HG03439 (cell line): ENCODE data around the gene RCCD1.

Experiments used
- ATAC-seq: cut with Tn5 transposase; IDR thresholded peaks from one replicate; pipeline ENCODE4 v1.9.1; 2021; ENCODE audit warnings: mild to moderate bottlenecking, moderate library complexity; ENCODE audit not compliant: unreplicated experiment

The RCCD1 gene

DNA sequence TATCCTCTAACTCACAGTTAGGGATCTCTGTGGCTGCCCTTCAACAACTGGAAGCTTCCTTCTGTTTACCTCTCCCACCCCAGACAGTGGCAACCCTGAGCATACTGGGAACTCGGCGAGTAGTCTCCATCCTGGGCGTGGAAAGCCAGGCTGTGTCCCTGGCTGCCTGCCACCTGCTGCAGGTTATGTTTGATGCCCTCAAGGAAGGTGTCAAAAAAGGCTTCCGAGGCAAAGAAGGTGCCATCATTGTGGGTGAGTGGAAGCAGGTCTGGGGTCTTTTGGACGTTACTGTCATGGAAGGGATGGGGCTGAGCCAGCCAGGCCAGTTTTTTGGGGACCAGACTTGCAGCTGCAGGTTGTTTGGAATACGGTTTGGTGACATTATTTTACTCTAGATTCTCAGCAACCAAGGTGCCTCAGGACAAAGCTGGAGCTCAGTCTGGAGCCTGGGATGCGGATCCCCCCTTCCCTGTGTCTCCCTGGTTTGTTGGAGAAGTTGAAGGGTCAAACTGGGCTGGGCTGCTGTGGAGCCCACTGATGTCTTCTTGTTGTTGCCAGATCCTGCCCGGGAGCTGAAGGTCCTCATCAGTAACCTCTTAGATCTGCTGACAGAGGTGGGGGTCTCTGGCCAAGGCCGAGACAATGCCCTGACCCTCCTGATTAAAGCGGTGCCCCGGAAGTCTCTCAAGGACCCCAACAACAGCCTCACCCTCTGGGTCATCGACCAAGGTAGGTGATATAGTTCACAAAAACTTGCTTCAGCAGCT is 12.1 kb upstream of the RCCD1 start:
- no peak for ATAC-seq

- ATAC-seq, result no peak
These were observed 9.6 kb upstream of the RCCD1 start for GRCh38 chr15:90945091-90945490.

DNA sequence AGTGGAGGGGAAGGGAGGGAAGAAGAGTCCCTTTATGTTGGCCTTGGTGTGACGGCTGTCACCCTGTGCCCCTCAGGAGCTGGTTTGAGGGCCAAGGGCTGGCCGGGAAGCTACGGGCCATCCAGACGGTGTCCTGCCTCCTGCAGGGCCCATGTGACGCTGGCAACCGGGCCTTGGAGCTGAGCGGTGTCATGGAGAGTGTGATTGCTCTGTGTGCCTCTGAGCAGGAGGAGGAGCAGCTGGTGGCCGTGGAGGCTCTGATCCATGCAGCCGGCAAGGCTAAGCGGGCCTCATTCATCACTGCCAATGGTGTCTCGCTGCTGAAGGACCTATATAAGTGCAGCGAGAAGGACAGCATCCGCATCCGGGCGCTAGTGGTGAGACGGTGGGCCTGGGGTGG is 8.1 kb upstream of the RCCD1 start:
- ATAC-seq, result no peak

GRCh38 chr15:90946941-90947576 is 7.6 kb upstream of the RCCD1 start:
- ATAC-seq, result no peak

- ATAC-seq, result no peak
These were observed 6.9 kb upstream of the RCCD1 start for GRCh38 chr15:90947577-90948357.

- ATAC-seq, result no peak
These were observed 6.2 kb upstream of the RCCD1 start for GRCh38 chr15:90948506-90948905.

DNA sequence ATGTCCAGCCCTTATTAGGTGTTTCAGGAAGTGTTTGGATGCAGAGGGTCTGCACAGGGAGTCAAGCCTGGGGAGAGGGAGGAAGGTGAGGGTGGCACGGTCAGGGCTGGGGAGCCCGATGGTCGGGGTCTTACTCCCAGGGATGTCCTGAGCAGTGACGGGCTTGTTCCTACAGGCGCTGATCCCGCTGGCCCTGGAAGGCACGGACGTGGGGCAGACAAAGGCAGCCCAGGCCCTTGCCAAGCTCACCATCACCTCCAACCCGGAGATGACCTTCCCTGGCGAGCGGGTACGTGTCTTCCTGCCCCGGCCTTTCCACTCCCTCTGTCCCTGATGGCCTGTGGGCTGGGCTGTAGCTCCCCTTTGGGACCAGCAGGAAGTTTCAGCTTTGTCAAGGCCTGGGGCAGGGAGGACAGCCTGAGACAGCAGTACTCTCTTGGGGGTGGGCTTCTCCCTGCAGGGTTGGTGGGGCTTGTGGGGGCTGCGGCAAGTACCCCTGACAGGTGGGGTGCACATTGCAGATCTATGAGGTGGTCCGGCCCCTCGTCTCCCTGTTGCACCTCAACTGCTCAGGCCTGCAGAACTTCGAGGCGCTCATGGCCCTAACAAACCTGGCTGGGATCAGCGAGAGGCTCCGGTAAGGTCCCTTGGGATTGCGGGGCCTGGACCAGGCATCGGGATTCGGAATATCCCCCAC is 4.6 kb upstream of the RCCD1 start:
- ATAC-seq, result no peak

GRCh38 chr15:90950676-90951075 is 4.0 kb upstream of the RCCD1 start:
- ATAC-seq, result no peak

DNA sequence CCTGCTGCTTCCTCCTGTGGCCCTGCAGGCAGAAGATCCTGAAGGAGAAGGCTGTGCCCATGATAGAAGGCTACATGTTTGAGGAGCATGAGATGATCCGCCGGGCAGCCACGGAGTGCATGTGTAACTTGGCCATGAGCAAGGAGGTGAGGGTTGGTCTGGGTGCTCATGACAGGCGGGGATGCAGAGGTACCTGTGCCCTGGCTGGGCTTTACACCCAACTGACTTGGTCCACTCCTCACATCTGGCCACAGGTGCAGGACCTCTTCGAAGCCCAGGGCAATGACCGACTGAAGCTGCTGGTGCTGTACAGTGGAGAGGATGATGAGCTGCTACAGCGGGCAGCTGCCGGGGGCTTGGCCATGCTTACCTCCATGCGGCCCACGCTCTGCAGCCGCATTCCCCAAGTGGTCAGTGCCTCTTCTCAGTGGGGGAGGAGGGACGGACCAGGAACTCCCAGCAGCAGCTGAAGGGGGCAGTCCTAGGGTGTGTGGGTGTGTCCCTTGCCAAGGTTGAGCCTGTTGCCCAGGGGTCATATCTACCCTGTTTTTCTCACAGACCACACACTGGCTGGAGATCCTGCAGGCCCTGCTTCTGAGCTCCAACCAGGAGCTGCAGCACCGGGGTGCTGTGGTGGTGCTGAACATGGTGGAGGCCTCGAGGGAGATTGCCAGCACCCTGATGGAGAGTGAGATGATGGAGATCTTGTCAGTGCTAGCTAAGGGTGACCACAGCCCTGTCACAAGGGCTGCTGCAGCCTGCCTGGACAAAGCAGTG is 1.6 kb upstream of the RCCD1 start:
- ATAC-seq, result no peak

- no peak for ATAC-seq
These were observed 555 bp upstream of the RCCD1 start for GRCh38 chr15:90953947-90954711.

GRCh38 chr15:90955624-90956273 is 1.1 kb downstream of the RCCD1 start:
- ATAC-seq, result no peak

DNA sequence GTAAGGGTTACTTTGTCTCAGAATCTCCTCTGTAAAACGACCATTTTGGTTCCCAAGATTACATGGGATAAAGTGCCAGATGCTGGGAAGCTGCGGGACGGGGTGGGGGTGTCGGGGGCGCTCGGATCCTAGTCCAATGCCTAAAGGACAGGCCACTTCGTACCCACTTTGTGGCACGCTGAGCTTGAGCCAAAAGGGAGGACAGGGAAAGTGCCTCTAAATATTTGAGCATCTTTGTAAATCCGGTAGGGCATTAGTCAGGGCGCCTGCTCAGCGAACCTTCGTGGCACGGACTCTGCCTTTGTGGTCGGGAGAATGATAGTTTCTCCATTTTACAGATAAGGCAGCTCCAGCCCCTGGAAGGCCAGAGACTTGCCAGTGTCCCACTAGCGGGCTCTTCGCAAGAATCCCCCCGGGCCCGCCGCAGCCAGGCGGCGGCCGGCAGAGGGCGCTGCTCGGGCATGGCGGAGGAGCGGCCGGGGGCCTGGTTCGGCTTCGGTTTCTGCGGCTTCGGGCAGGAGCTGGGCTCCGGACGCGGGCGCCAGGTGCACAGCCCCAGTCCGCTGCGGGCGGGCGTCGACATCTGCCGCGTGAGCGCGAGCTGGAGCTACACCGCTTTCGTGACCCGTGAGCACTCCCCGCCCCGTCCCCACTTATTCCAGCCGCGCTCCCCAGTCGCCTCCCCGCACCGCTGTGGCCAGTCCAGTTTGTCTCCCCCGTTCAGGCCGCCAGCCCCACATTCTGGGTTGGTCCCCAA is 1.8 kb downstream of the RCCD1 start:
- no peak for ATAC-seq

DNA sequence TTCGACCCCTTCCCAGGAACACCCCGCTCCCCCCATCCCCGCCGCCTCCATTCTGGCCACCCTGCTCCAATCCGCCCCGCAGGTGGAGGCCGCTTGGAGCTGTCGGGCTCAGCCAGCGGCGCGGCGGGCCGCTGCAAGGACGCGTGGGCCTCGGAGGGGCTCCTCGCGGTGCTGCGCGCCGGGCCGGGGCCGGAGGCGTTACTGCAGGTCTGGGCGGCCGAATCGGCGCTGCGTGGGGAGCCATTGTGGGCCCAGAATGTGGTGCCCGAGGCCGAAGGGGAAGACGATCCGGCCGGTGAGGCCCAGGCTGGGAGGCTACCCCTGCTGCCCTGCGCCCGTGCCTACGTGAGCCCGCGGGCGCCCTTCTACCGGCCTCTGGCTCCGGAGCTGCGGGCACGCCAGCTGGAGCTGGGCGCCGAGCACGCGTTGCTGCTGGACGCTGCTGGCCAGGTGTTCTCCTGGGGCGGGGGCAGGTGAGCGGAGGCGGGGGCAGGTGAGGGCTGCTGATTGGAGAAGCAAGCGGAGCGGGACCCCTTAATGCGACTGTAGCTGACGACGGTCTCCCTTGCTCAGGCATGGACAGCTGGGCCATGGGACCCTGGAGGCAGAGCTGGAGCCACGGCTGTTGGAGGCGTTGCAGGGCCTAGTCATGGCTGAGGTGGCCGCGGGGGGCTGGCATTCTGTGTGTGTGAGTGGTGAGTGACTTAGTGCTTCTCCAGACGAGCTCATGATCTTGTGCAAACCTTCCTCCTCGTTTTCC is 2.5 kb downstream of the RCCD1 start:
- ATAC-seq, result no peak

DNA sequence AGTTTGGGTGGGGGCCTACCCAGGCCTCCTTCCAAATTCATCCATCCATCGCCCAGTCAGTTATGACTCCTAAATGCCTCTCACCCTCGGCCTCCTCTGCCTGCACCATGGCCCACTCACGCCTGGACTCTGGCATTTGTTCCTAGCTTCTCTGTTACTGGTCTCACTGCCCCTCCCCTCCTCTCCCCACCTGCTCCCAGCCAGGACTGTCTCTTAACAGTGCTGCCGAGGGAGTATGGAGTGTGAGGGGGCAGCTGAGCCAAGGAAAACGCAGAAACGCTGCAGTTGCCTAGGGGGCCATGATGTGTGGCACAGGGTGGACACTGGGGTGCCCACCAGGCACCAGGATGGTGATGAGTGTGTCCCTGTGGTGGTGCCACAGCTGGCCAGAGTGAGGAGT is 3.1 kb downstream of the RCCD1 start:
- no peak for ATAC-seq

DNA sequence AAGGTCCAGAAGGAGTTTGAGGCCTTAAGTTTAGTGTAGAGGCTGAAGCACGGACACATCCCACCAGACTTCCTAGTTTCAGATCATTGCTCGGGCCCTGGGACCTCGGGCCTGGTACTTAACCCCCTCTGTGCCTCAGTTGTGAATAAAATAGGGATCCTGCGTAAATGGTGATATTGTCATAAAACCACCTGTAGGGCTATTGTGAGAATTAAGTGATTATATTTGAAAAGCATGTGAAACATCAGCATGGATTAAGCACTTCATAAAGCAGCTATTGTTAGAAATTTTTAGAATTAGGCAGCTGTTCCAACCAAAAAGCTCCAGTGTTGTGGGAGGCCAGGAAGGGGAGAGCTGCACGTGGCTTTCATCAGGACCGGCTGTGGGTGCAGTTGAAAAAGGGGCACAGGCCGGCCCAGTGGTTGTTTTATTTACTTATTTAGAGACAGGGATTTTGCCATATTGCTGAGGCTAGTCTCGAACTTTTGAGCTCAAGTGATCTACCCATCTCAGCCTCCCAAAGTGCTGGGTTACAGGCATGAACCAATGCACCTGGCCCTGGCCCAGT is 4.4 kb downstream of the RCCD1 start:
- no peak for ATAC-seq

DNA sequence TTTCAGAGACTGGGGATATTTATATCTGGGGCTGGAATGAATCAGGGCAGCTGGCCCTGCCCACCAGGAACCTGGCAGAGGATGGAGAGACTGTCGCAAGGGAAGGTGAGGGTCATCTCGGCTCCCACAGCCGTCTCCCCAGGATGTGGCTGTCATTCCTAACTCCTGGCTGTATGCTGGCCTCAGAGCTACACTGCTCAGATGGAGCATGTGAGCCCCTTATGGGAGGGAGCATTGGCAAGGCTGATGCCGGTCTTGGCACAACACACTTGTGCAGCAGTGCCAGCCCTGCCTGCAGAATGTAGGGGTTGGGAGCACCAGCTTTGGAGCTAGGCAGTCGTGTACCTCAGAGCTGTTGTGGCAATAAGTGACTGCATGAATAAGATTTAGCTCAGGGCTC is 5.2 kb downstream of the RCCD1 start:
- no peak for ATAC-seq

GRCh38 chr15:90960298-90961091 is 5.8 kb downstream of the RCCD1 start:
- ATAC-seq, result no peak
